ENCODE results near the gene MLNR. TPM values are rescaled to one million over a fixed set of nuclear protein-coding genes. Genes with fewer than 3 reads are reported as not detected.

The MLNR gene
- polyA plus RNA-seq, 1 of the 3 experiments (the other 2 are of a cell fraction) = not detected

DNA sequence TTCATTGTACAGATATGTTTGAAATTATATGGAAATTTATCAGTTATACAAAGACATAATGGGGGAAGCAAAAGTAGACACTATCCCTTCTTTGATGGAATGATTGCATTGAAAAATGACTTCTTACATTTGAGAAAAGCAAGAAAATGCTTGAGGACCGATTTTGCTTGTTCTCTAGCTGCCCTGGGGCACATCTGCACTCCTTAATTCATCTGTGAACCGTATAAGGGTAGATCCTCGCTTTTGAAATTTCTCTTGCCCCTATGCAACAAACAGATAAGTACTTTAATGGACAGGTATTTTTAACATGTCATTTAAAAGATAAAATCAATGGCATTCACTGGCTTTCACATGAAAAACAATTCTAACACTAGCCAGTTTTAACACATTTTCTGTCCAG, 13.5 kb upstream of the MLNR start:
- Histone ChIP-seq H3F3A (replicated peaks; ENCODE audit: insufficient read depth) (peaks cover 8% of the 10 kb centered on the region), H3K4me3 (ENCODE audit: low read depth in 2 of 2, low read length in 1 of 2) (no peak overlapping the region), H2AFZ (ENCODE audit: low read depth) (no peak overlapping the region), H3K27ac (ENCODE audit: low read depth in 2 of 2, low read length in 1 of 2) (no peak overlapping the region), H3K4me2 (no peak overlapping the region), H4K20me1 (ENCODE audit: insufficient read depth) (no peaks in the 10 kb centered on the region), H3K79me2 (ENCODE audit: insufficient read depth) (no peaks in the 10 kb centered on the region), H3K9ac (no peak overlapping the region), H3K9me3 (no peaks in the 10 kb centered on the region), H3K4me1 (ENCODE audit: control insufficient read depth in 1 of 2, insufficient read depth in 2 of 2, low read depth in 1 of 2, low read length in 1 of 2) (no peaks in the 10 kb centered on the region), H3K36me3 (replicated peaks in 1 of 2; ENCODE audit: control insufficient read depth in 1 of 2, insufficient read depth in 2 of 2, low read length in 1 of 2) (peaks cover 87 to 92% of the 10 kb centered on the region in 2 experiments), H3K9me2 (no peaks in the 10 kb centered on the region), H3K27me3 (ENCODE audit: insufficient read depth) (no peaks in the 10 kb centered on the region)
- TF ChIP-seq TCF12 (IDR thresholded peaks at IDR 0.05) (no peak), SIN3A (IDR thresholded peaks at IDR 0.05; ENCODE audit: borderline replicate concordance, low read depth, low read length) (no peak), JUND (IDR thresholded peaks at IDR 0.05) (no peak), FOXM1 (IDR thresholded peaks at IDR 0.05; ENCODE audit: low read depth) (no peak), RCOR1 (IDR thresholded peaks at IDR 0.05; ENCODE audit: low read length) (no peak), POLR2AphosphoS5 (IDR thresholded peaks at IDR 0.05; ENCODE audit: low read depth, low read length) (no peak), MXI1 (IDR thresholded peaks at IDR 0.05; ENCODE audit: low read depth, low read length) (no peak), GATA2 (CRISPR knock-in tag; IDR thresholded peaks at IDR 0.05) (no peak), TAF1 (IDR thresholded peaks at IDR 0.05; ENCODE audit: borderline replicate concordance, low read depth, low read length) (no peak)
- TF ChIP-seq, protein P1, sequence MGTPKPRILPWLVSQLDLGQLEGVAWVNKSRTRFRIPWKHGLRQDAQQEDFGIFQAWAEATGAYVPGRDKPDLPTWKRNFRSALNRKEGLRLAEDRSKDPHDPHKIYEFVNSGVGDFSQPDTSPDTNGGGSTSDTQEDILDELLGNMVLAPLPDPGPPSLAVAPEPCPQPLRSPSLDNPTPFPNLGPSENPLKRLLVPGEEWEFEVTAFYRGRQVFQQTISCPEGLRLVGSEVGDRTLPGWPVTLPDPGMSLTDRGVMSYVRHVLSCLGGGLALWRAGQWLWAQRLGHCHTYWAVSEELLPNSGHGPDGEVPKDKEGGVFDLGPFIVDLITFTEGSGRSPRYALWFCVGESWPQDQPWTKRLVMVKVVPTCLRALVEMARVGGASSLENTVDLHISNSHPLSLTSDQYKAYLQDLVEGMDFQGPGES (IDR thresholded peaks at IDR 0.05; ENCODE audit: low read depth, low read length) = no peak
- TF ChIP-seq, protein P2, sequence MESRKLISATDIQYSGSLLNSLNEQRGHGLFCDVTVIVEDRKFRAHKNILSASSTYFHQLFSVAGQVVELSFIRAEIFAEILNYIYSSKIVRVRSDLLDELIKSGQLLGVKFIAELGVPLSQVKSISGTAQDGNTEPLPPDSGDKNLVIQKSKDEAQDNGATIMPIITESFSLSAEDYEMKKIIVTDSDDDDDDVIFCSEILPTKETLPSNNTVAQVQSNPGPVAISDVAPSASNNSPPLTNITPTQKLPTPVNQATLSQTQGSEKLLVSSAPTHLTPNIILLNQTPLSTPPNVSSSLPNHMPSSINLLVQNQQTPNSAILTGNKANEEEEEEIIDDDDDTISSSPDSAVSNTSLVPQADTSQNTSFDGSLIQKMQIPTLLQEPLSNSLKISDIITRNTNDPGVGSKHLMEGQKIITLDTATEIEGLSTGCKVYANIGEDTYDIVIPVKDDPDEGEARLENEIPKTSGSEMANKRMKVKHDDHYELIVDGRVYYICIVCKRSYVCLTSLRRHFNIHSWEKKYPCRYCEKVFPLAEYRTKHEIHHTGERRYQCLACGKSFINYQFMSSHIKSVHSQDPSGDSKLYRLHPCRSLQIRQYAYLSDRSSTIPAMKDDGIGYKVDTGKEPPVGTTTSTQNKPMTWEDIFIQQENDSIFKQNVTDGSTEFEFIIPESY (IDR thresholded peaks at IDR 0.05; ENCODE audit: borderline replicate concordance, low read depth) = no peak
- TF ChIP-seq, protein P3, sequence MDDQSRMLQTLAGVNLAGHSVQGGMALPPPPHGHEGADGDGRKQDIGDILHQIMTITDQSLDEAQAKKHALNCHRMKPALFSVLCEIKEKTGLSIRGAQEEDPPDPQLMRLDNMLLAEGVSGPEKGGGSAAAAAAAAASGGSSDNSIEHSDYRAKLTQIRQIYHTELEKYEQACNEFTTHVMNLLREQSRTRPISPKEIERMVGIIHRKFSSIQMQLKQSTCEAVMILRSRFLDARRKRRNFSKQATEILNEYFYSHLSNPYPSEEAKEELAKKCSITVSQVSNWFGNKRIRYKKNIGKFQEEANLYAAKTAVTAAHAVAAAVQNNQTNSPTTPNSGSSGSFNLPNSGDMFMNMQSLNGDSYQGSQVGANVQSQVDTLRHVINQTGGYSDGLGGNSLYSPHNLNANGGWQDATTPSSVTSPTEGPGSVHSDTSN (IDR thresholded peaks at IDR 0.05) = no peak
- TF ChIP-seq, protein P4, sequence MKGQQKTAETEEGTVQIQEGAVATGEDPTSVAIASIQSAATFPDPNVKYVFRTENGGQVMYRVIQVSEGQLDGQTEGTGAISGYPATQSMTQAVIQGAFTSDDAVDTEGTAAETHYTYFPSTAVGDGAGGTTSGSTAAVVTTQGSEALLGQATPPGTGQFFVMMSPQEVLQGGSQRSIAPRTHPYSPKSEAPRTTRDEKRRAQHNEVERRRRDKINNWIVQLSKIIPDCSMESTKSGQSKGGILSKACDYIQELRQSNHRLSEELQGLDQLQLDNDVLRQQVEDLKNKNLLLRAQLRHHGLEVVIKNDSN (IDR thresholded peaks at IDR 0.05; ENCODE audit: borderline replicate concordance, low read depth) = no peak
- POLR2A ChIA-PET = no interaction called here
- WGBS (ENCODE audit: low lambda C conversion rate) = 74% methylated on average over 3 of the region's 3 CpGs
- DNase-seq = no peak
- CTCF ChIA-PET = interaction anchor here (1.5 kb wide), 1 partner anchor 74 kb away, joined by 5 read pairs; no protein-coding TSS in a partner anchor

DNA sequence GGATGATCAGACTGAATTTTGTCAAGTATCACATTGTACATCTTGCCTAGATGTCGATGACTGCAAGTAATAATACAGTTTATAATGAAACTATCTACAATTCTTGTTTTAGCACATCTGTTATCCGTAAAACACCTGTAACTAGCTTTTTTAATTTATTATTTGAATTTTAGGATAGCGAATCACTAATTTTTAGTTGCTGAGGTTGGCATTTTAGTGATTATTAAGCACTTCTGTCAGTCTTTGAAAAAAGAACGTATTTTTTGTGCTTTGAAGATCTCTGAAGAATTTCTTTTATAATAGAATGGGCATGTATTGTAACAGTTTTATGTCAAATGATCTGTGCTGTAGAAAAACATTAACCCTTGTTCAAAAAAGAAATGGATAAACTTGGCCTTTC, 11.5 kb upstream of the MLNR start:
- Histone ChIP-seq H3K27ac (ENCODE audit: low read depth in 2 of 2, low read length in 1 of 2) (no peak overlapping the region), H3K9ac (no peak overlapping the region), H3K9me3 (no peaks in the 10 kb centered on the region), H3K36me3 (replicated peaks in 1 of 2; ENCODE audit: control insufficient read depth in 1 of 2, insufficient read depth in 2 of 2, low read length in 1 of 2) (peaks cover 72 to 76% of the 10 kb centered on the region in 2 experiments), H2AFZ (ENCODE audit: low read depth) (no peak overlapping the region), H3K27me3 (ENCODE audit: insufficient read depth) (no peaks in the 10 kb centered on the region), H3K9me2 (no peaks in the 10 kb centered on the region), H3F3A (replicated peaks; ENCODE audit: insufficient read depth) (peaks cover 9% of the 10 kb centered on the region), H3K4me3 (ENCODE audit: low read depth in 2 of 2, low read length in 1 of 2) (no peak overlapping the region), H3K4me1 (ENCODE audit: control insufficient read depth in 1 of 2, insufficient read depth in 2 of 2, low read depth in 1 of 2, low read length in 1 of 2) (no peaks in the 10 kb centered on the region), H3K4me2 (no peak overlapping the region), H3K79me2 (ENCODE audit: insufficient read depth) (no peaks in the 10 kb centered on the region), H4K20me1 (ENCODE audit: insufficient read depth) (no peaks in the 10 kb centered on the region)
- TF ChIP-seq SMC3 (IDR thresholded peaks at IDR 0.05; ENCODE audit: low read depth, low read length) = no peak
- TF ChIP-seq, protein P1 (IDR thresholded peaks at IDR 0.05; ENCODE audit: low read depth, low read length) = no peak
- TF ChIP-seq EZH2phosphoT487 (IDR thresholded peaks at IDR 0.05; ENCODE audit: borderline replicate concordance, low read depth) = no peak
- DNase-seq = no peak
- WGBS (ENCODE audit: low lambda C conversion rate) = 96% methylated on average over 4 of the region's 4 CpGs
- ChIA-PET POLR2A (no interaction called here), CTCF (no interaction called here)
